Breast epithelium (tissue), 3 donors: ENCODE data around the gene RNF41.

Experiments used
- POLR2AphosphoS5 ChIP-seq, 3 donors: sonication (generic); formaldehyde crosslinking; IDR thresholded peaks; one replicate each; pipeline ENCODE4 v1.6.1; 2017; ENCODE audit warnings: antibody characterized with exemption in 3 of 3
- TF ChIP-seq, protein P1 (sequence below), 3 donors: fragments of 450-650 bp; IDR thresholded peaks; one replicate each; pipeline ENCODE4 v1.5.1; 2016 to 2017; ENCODE audit warnings: antibody characterized with exemption in 3 of 3, mild to moderate bottlenecking in 3 of 3, moderate library complexity in 3 of 3

DNA sequence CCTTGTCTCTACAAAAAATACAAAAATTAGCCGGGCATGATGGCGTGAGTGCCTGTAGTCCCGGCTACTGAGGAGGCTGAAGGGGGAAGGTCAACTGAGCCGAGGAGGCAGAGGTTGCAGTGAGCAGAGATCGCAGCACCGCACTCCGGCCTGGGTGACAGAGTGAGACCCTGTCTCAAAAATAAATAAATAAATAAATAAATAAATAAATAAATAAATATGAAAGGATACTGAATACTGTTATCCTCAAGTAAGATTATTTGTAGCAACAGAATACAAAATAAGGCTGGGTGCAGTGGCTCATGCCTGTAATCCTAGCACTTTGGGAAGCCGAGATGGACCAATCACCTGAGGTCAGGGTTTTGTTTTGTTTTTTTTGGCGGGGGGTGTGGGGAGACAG lies 1.9 kb downstream of the RNF41 start:
- no peak for TF ChIP-seq POLR2AphosphoS5 (IDR thresholded peaks at IDR 0.05)
- TF ChIP-seq, protein P1, sequence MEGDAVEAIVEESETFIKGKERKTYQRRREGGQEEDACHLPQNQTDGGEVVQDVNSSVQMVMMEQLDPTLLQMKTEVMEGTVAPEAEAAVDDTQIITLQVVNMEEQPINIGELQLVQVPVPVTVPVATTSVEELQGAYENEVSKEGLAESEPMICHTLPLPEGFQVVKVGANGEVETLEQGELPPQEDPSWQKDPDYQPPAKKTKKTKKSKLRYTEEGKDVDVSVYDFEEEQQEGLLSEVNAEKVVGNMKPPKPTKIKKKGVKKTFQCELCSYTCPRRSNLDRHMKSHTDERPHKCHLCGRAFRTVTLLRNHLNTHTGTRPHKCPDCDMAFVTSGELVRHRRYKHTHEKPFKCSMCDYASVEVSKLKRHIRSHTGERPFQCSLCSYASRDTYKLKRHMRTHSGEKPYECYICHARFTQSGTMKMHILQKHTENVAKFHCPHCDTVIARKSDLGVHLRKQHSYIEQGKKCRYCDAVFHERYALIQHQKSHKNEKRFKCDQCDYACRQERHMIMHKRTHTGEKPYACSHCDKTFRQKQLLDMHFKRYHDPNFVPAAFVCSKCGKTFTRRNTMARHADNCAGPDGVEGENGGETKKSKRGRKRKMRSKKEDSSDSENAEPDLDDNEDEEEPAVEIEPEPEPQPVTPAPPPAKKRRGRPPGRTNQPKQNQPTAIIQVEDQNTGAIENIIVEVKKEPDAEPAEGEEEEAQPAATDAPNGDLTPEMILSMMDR (IDR thresholded peaks at IDR 0.05), result no peak
